A673 (cell line): Measurements from ENCODE around the gene MED12L.

Experiments used
- EZH2 ChIP-seq: fragments of 200-600 bp; sonication (generic); IDR thresholded peaks from 2 replicates; pipeline ENCODE4 v1.6.1; 2017; ENCODE audit warnings: borderline replicate concordance, low read depth, mild to moderate bottlenecking, mixed read lengths, antibody characterized with exemption, low read length; ENCODE audit not compliant: poor library complexity, severe bottlenecking
- TF ChIP-seq, protein P1 (sequence below): fragments of 300-800, 200-600 bp; sonication (generic); conservative IDR thresholded peaks from 2 replicates; pipeline ENCODE4 v1.5.1; 2017; ENCODE audit warnings: low read depth, mild to moderate bottlenecking, antibody characterized with exemption, low read length, moderate library complexity, mixed read lengths

DNA sequence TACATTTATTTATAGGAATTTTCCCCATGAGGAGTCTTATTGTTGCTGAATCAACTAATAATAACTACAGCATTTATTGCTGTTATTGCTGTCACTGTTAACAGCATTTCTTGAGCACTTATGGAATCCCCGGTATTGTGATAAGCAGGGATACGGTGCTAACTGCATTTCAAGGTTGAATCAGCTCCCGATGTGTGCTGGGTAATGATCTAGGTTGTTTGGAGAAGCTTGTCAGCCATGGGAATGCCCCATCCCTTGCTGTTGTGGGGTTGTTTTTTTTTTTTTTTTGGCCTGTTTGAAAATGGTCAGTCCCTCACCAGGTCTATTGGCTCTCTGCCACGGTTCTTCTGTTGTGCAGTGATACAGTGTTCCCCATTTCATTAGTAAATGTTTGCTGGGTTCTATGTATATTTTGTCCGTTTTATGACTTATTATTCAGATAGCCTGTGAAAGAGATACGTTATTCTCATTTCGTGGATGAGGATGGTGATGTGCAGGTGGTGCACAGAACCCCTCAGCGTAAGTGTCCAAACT is 48.5 kb downstream of the MED12L start:
- no peak for TF ChIP-seq EZH2
- TF ChIP-seq, protein P1, sequence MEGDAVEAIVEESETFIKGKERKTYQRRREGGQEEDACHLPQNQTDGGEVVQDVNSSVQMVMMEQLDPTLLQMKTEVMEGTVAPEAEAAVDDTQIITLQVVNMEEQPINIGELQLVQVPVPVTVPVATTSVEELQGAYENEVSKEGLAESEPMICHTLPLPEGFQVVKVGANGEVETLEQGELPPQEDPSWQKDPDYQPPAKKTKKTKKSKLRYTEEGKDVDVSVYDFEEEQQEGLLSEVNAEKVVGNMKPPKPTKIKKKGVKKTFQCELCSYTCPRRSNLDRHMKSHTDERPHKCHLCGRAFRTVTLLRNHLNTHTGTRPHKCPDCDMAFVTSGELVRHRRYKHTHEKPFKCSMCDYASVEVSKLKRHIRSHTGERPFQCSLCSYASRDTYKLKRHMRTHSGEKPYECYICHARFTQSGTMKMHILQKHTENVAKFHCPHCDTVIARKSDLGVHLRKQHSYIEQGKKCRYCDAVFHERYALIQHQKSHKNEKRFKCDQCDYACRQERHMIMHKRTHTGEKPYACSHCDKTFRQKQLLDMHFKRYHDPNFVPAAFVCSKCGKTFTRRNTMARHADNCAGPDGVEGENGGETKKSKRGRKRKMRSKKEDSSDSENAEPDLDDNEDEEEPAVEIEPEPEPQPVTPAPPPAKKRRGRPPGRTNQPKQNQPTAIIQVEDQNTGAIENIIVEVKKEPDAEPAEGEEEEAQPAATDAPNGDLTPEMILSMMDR: no peak
